Fibroblast of upper back skin (primary cell): ENCODE results near the gene AOC3.
"Not testable (repeated sequence)": the region's sequence is repeated elsewhere in the genome, so short reads cannot be mapped to it uniquely, and the experiment has no call there.

Experiments used
- DNase-seq: peaks from one replicate; pipeline ENCODE4 v3.0.0-alpha.2; 2013

Gene AOC3

GRCh38 chr17:42844761-42845555 is 6.0 kb upstream of the AOC3 start:
- no peak for DNase-seq

DNA sequence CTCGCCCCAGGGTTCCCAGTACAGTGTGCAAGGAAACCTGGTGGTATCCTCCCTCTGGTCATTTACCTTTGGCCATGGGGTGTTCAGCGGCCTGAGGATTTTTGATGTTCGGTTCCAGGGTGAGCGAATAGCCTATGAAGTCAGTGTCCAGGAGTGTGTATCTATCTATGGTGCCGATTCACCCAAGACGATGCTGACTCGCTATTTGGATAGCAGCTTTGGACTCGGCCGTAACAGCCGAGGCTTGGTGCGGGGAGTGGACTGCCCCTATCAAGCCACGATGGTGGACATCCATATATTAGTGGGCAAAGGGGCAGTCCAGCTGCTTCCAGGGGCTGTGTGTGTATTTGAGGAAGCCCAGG is 5.5 kb upstream of the AOC3 start:
- DNase-seq, result no peak

DNA sequence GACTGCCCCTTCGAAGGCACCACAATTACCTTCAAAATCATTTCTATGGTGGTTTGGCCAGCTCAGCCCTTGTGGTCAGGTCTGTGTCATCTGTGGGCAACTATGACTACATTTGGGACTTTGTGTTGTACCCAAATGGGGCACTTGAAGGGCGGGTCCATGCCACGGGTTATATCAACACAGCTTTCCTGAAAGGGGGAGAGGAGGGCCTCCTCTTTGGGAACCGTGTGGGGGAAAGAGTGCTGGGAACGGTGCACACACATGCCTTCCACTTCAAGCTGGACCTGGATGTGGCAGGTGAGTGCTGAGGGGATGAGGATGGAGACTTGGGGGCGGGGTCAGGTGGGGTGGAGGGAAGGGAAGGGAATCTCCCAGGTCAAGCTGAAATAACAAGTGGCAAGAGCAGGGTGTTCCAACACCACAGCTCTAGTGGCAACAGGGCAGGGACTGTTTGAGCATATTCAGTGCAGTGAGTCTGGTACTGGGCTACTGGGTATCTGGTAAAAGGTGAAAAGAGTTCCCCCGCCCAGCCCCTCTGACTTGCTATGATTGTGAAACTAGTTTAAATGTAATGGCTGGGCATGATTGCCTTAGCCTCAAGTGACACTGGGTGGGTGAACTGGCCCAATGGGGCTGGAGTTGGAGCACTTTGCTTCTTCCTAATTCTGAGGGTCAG is 4.9 kb upstream of the AOC3 start:
- DNase-seq, result no peak

GRCh38 chr17:42846594-42847280 is 4.3 kb upstream of the AOC3 start:
- peak; percentile 13 for DNase-seq

DNA sequence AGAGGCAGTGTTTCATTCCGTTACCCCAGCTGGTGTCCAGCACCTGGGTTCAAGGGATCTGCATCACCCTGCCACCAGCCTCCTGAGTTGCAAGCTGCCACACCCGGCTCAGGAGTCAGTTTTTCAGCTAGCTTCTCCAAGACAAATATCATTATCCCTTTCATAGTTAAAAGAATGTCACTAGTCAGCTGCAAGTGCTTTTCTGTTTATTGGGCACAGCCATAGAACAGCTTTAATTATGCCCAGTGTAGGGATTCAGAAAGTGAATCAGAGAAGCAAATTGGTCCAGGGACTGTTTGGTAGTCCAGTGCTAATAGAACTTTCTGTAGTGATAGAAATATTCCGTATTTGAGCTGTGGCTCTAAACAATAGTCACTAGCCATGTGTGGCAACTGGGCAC is 2.9 kb upstream of the AOC3 start:
- DNase-seq, result no peak

DNA sequence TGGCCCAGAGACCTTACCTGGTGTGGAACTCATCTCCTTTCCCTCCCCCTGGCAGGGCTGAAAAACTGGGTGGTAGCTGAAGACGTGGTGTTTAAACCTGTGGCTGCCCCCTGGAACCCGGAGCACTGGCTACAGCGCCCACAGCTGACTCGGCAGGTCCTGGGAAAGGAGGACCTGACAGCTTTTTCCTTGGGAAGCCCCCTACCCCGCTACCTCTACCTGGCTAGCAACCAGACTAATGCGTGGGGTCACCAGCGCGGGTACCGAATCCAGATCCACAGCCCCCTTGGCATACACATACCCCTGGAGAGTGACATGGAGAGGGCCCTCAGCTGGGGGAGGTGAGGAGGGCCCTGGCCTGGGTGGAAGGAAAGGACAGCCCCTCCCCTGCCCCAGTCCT is 2.0 kb upstream of the AOC3 start:
- no peak for DNase-seq

DNA sequence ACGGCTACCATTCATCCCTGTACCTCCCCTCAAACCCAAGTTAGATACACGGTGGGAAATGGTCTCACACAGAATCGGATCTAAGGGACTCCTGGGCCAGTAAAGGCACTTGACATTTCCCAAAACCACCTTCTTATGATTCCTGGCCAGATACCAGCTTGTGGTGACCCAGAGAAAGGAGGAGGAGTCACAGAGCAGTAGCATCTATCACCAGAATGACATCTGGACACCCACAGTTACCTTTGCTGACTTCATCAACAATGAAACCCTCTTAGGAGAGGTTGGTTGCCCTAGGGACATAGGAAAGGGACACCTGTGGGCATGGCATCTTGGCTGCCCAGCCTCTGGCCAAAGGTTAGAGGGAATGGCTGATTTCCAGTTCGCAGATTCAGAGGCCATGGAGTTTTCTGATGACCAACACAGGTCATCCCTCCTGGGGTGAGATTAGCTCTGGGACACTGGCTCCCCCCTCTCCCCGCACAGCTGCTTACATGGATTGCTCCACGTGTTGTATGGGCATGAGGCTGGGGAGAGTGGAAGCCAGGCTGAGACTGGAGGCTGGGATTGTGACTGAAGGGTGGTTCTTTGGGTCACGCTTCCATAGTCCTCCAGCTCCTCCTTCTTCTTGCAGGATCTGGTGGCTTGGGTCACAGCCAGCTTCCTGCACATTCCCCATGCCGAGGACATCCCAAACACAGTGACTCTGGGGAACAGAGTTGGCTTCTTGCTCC is 1.4 kb upstream of the AOC3 start:
- peak; percentile 5 for DNase-seq

DNA sequence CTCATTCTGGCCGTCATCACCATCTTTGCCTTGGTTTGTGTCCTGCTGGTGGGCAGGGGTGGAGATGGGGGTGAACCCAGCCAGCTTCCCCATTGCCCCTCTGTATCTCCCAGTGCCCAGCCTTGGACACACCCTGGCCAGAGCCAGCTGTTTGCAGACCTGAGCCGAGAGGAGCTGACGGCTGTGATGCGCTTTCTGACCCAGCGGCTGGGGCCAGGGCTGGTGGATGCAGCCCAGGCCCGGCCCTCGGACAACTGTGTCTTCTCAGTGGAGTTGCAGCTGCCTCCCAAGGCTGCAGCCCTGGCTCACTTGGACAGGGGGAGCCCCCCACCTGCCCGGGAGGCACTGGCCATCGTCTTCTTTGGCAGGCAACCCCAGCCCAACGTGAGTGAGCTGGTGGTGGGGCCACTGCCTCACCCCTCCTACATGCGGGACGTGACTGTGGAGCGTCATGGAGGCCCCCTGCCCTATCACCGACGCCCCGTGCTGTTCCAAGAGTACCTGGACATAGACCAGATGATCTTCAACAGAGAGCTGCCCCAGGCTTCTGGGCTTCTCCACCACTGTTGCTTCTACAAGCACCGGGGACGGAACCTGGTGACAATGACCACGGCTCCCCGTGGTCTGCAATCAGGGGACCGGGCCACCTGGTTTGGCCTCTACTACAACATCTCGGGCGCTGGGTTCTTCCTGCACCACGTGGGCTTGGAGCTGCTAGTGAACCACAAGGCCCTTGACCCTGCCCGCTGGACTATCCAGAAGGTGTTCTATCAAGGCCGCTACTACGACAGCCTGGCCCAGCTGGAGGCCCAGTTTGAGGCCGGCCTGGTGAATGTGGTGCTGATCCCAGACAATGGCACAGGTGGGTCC is 607 bp downstream of the AOC3 start:
- DNase-seq, result not testable (repeated sequence)

- no peak for DNase-seq
These were observed 1.4 kb downstream of the AOC3 start for GRCh38 chr17:42852351-42852750.

DNA sequence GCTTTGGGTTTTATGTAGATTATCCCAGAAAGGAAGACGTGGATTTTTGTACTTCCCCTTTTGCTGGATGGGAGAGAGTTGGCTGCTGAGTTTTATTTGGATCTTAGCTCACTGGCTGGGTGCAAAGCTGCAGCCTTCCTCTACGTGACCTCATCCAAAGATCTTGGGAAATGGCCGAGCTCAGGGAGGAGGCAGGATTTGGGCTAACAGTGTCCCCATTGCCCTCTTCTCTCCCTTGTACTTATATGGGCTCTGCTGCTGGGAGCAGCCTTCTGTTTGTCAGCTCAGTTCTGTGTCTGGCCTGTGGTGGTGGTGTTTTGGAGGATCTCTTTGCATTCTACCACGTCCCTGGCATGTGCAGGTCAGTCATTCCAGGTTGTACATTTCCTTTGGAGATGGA is 2.0 kb downstream of the AOC3 start:
- no peak for DNase-seq

DNA sequence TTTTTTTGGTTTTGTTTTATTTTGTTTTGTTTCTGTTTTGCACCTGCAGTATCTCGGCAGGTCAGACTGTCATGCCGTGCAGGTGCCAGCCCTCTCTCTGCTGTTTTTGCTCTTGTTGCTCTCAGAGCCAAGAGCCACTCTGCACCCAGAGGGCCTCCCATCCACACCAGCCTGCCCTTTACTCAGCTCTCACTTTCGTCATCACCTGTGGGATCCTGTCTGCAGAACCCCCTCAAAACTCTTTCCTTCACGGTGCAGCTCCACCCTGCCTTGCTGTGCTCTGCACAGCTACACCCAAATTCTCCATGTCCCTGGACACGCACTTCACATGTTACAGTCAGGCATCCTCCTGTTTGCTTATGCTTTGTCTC is 2.6 kb downstream of the AOC3 start:
- no peak for DNase-seq

DNA sequence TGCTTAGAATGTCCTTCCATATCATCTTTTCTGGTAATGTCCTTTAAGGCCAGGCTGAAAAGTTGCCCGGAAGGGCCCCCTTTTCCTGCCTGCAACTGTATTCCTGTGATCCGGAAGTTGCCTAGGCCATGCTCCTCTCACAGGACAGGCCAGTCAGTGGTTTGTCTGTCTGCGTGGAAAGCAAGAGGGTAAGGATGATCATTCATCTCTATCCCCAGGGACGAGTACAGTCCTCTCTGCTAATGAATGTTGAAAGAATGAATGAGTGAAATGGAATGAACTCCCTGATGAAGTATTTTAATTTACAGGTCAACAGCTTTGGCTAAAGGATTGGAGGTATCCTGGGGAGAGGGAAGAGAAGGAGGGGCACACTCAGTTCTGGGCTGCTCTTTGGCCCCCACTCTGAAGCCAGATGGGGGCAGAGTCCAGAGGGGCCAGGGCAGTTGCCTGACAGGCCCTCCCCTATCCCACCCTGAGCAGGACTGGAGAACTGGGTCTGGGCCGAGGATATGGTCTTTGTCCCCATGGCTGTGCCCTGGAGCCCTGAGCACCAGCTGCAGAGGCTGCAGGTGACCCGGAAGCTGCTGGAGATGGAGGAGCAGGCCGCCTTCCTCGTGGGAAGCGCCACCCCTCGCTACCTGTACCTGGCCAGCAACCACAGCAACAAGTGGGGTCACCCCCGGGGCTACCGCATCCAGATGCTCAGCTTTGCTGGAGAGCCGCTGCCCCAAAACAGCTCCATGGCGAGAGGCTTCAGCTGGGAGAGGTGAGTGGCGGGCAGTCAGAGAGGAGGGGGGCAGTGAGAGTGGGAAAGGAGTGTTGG is 3.2 kb downstream of the AOC3 start:
- no peak for DNase-seq

GRCh38 chr17:42855048-42855596 is 4.1 kb downstream of the AOC3 start:
- no peak for DNase-seq

DNA sequence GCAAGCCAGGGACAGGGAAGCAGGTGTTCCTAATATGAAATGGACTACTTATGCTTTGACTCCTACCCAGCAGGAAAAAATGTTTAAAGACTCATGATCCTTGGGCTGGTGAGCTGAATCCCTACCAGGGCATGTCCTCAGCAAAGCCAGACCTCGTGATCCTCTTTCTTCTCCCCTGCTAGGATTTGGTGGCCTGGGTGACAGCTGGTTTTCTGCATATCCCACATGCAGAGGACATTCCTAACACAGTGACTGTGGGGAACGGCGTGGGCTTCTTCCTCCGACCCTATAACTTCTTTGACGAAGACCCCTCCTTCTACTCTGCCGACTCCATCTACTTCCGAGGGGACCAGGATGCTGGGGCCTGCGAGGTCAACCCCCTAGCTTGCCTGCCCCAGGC is 5.1 kb downstream of the AOC3 start:
- DNase-seq, result not testable (repeated sequence)

- DNase-seq, result not testable (repeated sequence)
These were observed 5.5 kb downstream of the AOC3 start for GRCh38 chr17:42856516-42856915.

- no peak for DNase-seq
These were observed 6.4 kb downstream of the AOC3 start for GRCh38 chr17:42857389-42857788.

DNA sequence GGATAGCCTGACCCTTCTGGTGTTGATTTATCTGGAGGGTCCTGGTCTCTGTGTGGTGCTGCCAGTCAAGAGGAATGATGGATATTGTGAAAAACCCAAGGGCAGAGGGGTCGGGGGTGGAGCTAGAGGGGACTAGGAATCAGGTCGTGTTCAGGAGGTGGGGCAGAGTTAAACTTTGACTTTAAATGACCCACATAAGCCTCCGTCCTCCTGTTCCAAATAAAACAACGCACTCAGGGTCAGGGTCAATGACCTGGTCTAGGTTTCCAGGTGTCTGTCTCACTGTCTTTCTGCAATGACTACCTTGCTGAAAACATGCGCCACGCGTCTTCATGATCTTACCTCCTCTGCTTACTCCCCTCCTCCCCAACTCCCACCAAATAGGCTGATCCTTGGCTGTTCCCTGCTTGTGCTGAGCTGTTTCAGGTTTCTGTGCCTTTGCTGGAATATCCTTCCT is 14.7 kb downstream of the AOC3 start:
- no peak for DNase-seq

DNA sequence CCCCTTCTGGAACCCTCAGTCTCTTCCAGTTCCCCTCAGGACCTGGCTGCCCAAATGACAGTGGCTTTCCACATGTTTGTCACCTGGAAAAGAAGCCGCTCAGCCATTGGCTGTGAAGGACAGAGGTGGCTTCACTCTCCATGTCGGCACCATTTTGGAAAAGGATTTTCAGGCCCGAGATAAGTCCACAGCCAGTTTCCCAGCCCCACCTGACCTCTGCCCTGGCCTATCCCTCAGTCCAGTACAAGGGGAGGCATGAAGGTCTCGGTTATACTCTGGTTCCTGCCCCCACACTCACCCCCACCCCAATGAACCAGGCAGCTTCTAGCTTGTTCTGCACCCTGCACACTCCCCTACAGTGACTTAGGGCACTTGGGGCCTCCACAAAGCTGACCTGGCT is 15.2 kb downstream of the AOC3 start:
- DNase-seq, result no peak

DNA sequence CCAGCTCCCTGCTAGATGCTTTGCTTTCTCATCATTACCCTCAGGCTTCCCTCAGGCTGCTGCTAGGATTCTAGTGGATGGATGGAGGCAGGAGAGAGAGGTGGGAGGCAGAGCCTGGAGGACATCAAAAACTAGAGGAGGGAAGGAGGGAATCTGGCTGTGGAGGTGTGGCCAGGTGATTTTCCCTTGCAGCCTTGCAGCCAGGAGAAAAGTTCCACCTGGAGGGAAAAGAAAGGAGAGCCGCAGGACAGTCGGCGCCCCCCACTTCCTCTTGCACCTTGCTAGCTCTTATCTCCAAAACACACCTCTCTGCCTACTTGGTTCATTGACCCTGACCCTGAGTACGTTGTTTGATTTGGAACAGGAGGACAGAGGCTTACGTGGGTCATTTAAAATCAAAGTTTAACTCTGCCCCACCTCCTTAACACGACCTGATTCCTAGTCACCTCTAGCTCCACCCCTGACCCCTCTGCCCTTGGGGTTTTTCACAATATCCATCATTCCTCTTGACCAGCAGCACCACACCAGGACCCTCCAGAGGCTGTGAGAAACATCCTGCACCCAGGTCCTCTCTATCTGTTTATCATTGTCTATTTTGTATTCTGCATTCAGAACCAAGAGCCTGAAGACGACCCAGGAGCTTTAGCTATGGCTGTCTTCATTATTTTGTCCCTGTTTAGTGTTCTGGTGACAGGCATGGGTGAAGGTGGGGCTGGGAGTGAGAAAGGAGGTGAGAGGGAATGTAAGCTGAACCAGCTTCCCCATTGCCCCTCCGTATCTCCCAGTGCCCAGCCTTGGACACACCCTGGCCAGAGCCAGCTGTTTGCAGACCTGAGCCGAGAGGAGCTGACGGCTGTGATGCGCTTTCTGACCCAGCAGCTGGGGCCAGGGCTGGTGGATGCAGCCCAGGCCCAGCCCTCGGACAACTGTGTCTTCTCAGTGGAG is 15.9 kb downstream of the AOC3 start:
- DNase-seq, result no peak
